ENCODE measurements around the gene GABRB2. TPM values are rescaled to one million over a fixed set of nuclear protein-coding genes. Genes with fewer than 3 reads are reported as not detected.

GABRB2 gene
- total RNA-seq, 4 donors from 2014 or later, result 3.1 to 3.2 (median 3.2) TPM; not detected in 1

GRCh38 chr5:161412792-161413191, 133.7 kb downstream of the GABRB2 start:
- no peak for DNase-seq
- no peaks in the 10 kb centered on the region for H3K9me3 ChIP-seq
- no peak for TF ChIP-seq POLR2A (IDR thresholded peaks at IDR 0.05)
- TF ChIP-seq CTCF (IDR thresholded peaks at IDR 0.05), result no peak
- no peak overlapping the region for H3K4me3 ChIP-seq
- H3K4me1 ChIP-seq, result no peaks in the 10 kb centered on the region
- H3K27me3 ChIP-seq, result no peaks in the 10 kb centered on the region
- no peak overlapping the region for H3K27ac ChIP-seq
- no peaks in the 10 kb centered on the region for H3K36me3 ChIP-seq

GRCh38 chr5:161411156-161411555, 135.4 kb downstream of the GABRB2 start:
- Histone ChIP-seq H3K4me1 (no peaks in the 10 kb centered on the region), H3K4me3 (no peak overlapping the region), H3K27me3 (no peaks in the 10 kb centered on the region), H3K9me3 (no peaks in the 10 kb centered on the region), H3K36me3 (no peaks in the 10 kb centered on the region), H3K27ac (no peak overlapping the region)
- TF ChIP-seq POLR2A (IDR thresholded peaks at IDR 0.05), result no peak
- no peak for TF ChIP-seq CTCF (IDR thresholded peaks at IDR 0.05)
- DNase-seq, result no peak

- Histone ChIP-seq H3K9me3 (no peaks in the 10 kb centered on the region), H3K4me3 (no peak overlapping the region), H3K27ac (no peak overlapping the region), H3K4me1 (no peaks in the 10 kb centered on the region), H3K27me3 (no peaks in the 10 kb centered on the region), H3K36me3 (no peaks in the 10 kb centered on the region)
- DNase-seq, result no peak
- no peak for TF ChIP-seq POLR2A (IDR thresholded peaks at IDR 0.05)
- TF ChIP-seq CTCF (IDR thresholded peaks at IDR 0.05), result no peak
Measured at GRCh38 chr5:161410640-161411039, 135.9 kb downstream of the GABRB2 start.

- DNase-seq, result no peak
Measured at GRCh38 chr5:161409471-161409870, 137.1 kb downstream of the GABRB2 start.

GRCh38 chr5:161406880-161407279, 139.6 kb downstream of the GABRB2 start:
- H3K36me3 ChIP-seq, result no peaks in the 10 kb centered on the region
- no peaks in the 10 kb centered on the region for H3K4me1 ChIP-seq
- H3K4me3 ChIP-seq, result no peak overlapping the region
- no peak overlapping the region for H3K27ac ChIP-seq
- no peak for DNase-seq
- TF ChIP-seq POLR2A (IDR thresholded peaks at IDR 0.05) (no peak), CTCF (IDR thresholded peaks at IDR 0.05) (no peak)
- H3K27me3 ChIP-seq, result no peaks in the 10 kb centered on the region
- H3K9me3 ChIP-seq, result no peaks in the 10 kb centered on the region

More at GRCh38 chr5:161409471-161409870, 137.1 kb downstream of the GABRB2 start:
- Histone ChIP-seq H3K4me1 (no peaks in the 10 kb centered on the region), H3K27me3 (no peaks in the 10 kb centered on the region), H3K36me3 (no peaks in the 10 kb centered on the region), H3K9me3 (no peaks in the 10 kb centered on the region), H3K27ac (no peak overlapping the region), H3K4me3 (no peak overlapping the region)
- TF ChIP-seq POLR2A (IDR thresholded peaks at IDR 0.05) (no peak), CTCF (IDR thresholded peaks at IDR 0.05) (no peak)

GRCh38 chr5:161403996-161404395, 142.5 kb downstream of the GABRB2 start:
- Histone ChIP-seq H3K27me3 (no peaks in the 10 kb centered on the region), H3K36me3 (no peaks in the 10 kb centered on the region), H3K9me3 (no peaks in the 10 kb centered on the region), H3K4me3 (no peak overlapping the region), H3K27ac (no peak overlapping the region), H3K4me1 (no peaks in the 10 kb centered on the region)
- TF ChIP-seq POLR2A (IDR thresholded peaks at IDR 0.05) (no peak), CTCF (IDR thresholded peaks at IDR 0.05) (no peak)
- no peak for DNase-seq

Data from Peyer's patch (tissue), 4 donors.